GM21367 (cell line): ENCODE data around the gene MED9.
"Not testable (repeated sequence)": the region's sequence is repeated elsewhere in the genome, so short reads cannot be mapped to it uniquely, and the experiment has no call there.

ENCODE experiments used
- ATAC-seq: cut with Tn5 transposase; IDR thresholded peaks from one replicate; pipeline ENCODE4 v1.9.1; 2021; ENCODE audit not compliant: unreplicated experiment

The MED9 gene

GRCh38 chr17:17454700-17455099 lies 22.1 kb upstream of the MED9 start:
- not testable (repeated sequence) for ATAC-seq

DNA sequence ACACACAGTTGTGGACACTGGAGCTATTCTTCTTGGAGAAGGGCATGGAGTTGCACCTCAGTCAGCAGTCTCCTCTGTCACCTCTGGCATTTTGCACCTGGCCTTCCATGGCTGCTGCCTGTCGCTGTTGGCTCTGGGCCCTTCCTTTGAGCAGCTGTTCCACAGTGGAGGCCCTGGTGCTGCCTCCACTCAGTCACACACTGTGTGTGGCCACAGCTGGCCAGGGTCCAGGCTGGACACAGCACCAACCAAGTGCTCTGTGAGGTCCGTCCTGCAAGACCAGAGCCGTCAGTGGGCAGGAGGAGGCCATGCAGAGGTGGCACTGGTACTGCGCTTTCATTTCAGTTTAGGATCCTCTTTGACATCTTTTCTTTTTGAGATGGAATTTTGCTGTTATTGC lies 21.6 kb upstream of the MED9 start:
- ATAC-seq, result no peak

DNA sequence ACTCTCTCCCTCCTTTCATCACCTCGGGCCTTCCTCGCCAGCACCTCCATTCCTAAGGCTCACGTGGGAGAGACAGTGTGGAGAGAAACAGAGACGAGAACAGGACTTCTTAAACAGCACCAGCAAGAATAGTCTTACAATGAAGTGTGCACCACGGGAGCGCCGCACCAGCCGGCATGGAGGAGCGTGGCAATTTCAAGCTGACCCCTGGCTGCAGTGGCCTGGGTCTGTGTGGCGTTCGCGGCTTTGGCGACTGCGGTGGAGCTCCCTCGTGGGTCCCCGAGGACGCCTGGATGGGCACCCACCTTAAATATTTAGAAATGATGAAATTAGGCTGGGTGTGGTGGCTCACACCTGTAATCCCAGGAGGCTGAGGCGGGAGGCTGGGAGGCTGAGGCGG lies 20.5 kb upstream of the MED9 start:
- ATAC-seq, result no peak

DNA sequence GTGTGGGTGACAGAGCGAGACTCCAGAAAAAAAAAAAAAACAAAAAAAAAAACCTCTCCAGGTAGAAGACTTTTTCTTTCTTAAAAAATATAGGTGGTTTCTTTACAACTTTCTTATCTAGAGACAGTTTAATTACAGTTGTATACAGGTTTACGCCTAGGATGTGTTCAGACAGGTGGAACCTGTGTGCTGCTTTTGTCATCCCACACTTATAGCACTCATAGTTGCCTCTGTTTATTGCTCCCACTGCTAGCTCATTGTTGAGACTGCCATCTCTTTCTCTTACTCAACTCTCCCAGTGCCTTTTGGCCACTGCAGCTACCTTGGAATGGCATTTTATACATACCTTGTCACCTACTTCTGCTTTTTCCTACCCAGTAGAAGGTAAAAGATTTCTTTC lies 19.1 kb upstream of the MED9 start:
- no peak for ATAC-seq

GRCh38 chr17:17460038-17460437 lies 16.8 kb upstream of the MED9 start:
- no peak for ATAC-seq

GRCh38 chr17:17462048-17462824 lies 14.6 kb upstream of the MED9 start:
- ATAC-seq, result no peak

DNA sequence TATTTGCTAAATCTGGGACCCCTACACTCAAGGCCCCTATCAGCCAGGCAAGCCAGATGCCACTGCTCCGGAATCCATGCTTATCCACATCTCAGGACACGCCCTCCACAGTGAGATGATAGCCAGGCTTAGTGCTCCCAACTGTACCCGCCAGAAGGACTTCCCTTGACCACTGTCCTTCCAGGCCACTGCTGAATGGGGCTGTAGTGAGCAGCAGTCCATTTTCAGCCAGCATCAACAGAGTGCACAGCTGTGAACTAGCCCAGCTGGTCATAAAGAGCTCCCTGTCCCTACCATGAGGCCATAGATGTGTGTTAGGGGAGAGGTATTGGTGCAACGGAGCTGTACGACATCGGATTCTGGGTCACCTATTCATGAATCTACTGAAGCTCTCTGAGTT lies 13.0 kb upstream of the MED9 start:
- ATAC-seq, result no peak

- not testable (repeated sequence) for ATAC-seq
These were observed 10.9 kb upstream of the MED9 start for GRCh38 chr17:17465878-17466277.

GRCh38 chr17:17466511-17466910 lies 10.3 kb upstream of the MED9 start:
- ATAC-seq, result no peak

DNA sequence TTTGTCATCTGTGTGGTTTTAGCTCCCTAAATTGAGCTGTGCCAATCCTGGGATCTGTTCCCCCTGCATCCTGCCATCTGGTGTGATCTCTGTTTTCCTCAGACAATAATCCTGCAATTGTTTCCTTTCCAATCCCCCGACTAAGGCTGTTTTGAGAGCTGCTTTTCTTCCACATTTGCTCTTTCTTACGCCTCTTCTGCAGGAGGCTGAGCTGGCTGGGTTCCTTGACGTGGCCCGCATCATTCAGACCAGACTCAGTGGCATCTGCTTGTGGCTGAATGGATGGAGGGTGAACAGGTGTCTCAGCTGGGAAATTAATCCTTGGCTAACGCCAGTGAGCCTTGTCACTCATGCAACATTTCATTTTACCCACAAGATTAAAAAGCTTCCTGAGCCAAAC lies 9.8 kb upstream of the MED9 start:
- no peak for ATAC-seq

- no peak for ATAC-seq
These were observed 9.1 kb upstream of the MED9 start for GRCh38 chr17:17467720-17468119.

DNA sequence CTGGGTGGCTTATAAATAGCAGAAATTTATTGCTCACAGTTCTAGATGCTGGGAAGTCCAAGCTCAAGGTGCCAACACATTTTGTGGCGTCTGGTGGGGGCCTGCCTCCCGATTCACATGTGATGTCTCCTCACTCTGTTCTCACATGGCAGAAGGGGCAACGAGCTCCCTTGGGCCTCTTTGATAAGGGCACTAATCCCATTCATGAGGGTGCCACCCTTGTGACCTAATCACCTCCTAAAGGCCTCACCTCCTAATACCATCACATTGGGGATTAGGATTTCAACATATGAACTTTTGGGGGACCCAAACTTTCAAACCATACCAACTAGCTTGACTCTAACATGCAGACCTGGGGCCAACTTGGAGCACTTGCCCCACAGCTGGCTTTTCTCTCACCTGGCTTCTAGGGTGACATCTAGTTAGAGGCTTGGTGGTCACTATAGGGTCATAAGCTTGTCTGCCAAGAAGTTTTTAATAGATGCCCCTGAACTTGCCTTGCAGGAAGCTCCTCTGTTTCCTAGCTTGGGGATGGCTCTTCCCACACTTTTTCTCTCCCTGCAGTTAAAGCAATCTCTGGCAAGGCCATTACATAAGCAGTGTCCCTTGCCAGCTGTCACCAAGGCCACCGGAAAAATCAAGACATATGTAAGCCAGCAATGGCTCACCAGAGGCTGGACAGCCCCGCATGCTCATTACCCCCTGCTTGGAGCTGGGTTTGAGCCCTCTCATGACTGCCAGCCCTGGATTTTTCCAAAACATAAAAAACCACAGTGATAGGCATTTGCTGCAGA lies 8.4 kb upstream of the MED9 start:
- ATAC-seq, result no peak

DNA sequence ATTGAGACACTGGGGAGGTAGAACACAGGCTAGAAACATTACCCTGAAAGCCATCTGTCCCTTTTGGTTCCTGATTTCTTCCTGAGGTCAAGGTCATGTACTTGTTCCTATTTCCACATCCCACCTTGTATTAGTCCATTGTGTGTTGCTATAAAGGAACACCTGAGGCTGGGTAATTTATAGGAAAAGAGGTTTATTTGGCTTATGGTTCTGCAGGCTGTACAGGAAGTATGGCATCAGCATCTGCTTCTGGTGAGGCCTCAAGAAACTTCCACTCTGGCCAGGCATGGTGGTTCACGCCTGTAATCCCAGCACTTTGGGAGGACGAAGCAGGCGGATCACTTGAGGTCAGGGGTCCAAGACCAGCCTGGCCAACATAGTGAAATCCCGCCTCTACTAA lies 7.4 kb upstream of the MED9 start:
- ATAC-seq, result no peak

- no peak for ATAC-seq
These were observed 6.8 kb upstream of the MED9 start for GRCh38 chr17:17469996-17470395.

GRCh38 chr17:17472333-17472920 lies 4.4 kb upstream of the MED9 start:
- ATAC-seq, result no peak

DNA sequence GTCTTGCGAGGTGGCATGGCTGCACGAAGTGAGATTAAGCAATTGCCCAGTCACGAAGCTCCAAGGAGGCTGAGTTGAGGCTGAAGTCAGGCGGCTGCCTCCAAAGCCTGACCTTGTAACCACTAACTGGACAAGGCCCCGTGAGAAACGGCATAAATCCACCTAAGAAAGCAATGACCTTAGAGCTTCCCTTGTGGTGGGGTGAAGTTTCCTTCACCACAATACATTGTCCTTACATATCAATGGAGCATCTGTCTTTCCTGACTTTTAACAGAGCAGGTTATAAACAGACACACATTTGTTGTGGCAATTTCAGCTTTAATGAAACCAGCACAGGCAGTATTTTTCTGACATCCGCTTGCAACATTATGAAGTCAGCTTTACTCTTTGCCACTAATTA lies 2.5 kb upstream of the MED9 start:
- ATAC-seq, result no peak

DNA sequence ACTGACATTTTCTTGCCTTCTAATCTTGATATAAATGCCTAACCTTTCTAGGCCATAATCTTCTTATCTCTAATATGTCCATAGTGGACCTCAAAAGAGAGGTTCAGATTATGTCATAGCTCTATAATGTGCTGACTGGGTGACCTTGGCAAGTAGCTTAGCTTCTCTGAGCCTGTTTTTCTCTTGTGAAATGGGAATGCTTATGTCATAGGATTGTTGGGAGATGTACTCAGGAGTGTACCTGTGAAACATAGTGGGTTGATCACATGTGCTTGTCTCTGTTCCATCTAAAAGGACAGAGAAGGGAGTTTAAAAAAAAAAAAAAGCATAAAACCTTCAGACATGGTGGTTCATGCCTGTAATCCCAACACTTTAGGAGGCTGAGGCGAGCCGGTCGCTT lies 2.4 kb downstream of the MED9 start:
- ATAC-seq, result no peak

DNA sequence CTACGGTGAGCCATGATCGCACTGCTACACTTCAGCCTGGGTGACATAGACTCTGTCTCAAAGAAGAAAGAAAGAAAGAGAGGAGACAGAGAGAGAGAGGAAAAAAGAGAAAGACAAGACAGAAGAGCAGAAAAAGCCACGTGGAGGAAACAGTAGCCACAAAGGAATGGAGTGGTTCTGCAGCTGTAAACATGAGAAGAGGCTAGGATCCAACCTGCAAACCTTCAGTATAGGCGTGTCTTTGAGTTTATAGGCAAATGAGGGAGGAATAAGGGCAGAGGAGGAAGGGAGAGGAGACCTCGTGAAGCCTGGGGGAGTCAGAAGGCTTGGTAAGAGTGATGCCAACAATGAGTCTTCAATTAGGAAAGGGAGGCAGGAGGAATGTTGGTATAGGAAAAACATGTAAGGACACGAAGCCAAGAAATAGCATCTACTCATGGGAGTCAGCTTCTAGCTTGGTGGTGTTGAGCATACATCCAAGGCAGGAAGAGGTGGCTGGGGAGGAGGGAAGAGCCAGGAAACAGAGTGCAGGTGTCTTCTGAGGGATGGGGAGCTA lies 3.9 kb downstream of the MED9 start:
- no peak for ATAC-seq

DNA sequence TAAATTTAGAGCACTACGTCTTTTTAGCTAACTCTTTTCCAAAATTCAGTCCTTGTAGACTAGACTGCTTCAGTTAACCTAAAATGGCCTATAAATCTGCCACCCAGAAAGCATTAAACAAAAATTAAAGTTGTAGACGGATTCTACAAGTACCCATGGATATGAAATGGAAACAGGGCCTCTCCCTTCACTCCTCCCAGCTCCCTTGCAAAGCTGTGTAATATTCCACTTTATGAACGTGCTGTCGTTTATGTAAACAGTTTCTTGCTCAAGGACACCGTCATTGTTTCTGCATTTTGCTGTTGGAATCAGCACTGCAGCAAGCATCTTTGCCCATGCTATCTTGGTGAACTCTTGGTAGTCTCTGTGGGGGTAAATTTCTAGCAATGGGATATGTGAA lies 5.1 kb downstream of the MED9 start:
- ATAC-seq, result no peak

GRCh38 chr17:17484451-17484899 lies 7.7 kb downstream of the MED9 start:
- ATAC-seq, result no peak

DNA sequence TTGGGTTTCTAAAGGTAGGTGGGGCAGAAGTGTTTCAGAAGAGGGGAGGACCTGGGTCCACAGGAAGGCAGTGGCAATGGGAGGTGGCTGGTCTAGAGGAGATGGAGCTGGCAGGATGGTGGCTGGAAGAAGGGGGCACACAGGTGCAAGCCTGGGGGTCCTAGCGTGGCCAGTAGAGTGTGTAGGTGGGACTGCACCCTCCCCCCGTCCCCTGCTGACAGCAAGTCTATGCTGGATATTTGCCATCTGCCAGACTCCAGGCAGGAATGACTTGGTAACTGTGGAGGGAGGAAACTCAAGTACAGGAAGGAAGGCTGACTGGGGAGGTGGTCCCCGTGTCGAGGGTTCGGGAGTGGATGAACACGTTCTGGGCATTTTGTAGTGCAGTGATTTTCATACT lies 8.6 kb downstream of the MED9 start:
- ATAC-seq, result no peak

DNA sequence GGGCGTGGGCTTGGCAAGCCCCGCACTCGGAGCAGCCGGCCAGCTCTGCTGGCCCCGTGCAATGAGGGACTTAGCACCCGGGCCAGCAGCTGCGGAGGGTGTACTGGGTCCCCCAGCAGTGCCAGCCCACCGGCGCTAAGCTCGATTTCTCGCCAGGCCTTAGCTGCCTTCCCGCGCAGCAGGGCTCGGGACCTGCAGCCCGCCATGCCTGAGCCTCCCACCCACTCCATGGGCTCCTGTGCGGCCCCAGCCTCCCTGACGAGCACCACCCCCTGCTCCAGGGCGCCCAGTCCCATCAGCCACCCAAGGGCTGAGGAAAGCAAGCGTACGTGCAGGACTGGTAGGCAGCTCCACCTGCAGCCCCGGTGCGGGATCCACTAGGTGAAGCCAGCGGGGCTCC lies 9.6 kb downstream of the MED9 start:
- not testable (repeated sequence) for ATAC-seq
